Ovary (tissue), 9 donors: ENCODE measurements around the gene ZNF615. TPM values are rescaled to one million over a fixed set of nuclear protein-coding genes. Genes with fewer than 3 reads are reported as not detected.

ENCODE experiments used
- DNase-seq, 5 donors: peaks; one replicate each; pipeline ENCODE4 v3.0.0-alpha.2; 2019 to 2020
- H3K27ac ChIP-seq, 2 donors: fragments of 200-600 bp; one replicate each; pipeline versions ENCODE4 v1.5.1 to v1.8.0; 2019 to 2022
- H3K27me3 ChIP-seq: fragments of 200-600 bp; one replicate; pipeline ENCODE4 v1.8.0; 2022
- H3K36me3 ChIP-seq: fragments of 200-600 bp; sonication (generic); one replicate; pipeline ENCODE4 v1.5.1; 2019
- H3K4me1 ChIP-seq: one replicate; pipeline ENCODE4 v1.8.1; 2013; ENCODE audit warnings: mild to moderate bottlenecking, moderate library complexity; ENCODE audit not compliant: insufficient read depth
- H3K4me3 ChIP-seq: fragments of 200-600 bp; sonication (generic); one replicate; pipeline ENCODE4 v1.5.1; 2017
- H3K9me3 ChIP-seq, 2 donors: fragments of 200-600 bp in 1 of 2; sonication (generic) in 1 of 2; one replicate each; pipeline versions ENCODE4 v1.5.1 to v1.8.1; 2013 to 2019; ENCODE audit warnings: mild to moderate bottlenecking in 1 of 2, moderate library complexity in 1 of 2
- CTCF ChIP-seq, 3 donors: fragments of 450-650 bp in 2 of 3; fragments of 200-600 bp in 1 of 3; IDR thresholded peaks; one replicate each; pipeline versions ENCODE4 v1.5.1 to v1.8.0; 2016 to 2022; ENCODE audit warnings: antibody characterized with exemption in 3 of 3, mild to moderate bottlenecking in 1 of 3
- EP300 ChIP-seq: sonication (generic); formaldehyde crosslinking; IDR thresholded peaks from one replicate; pipeline ENCODE4 v1.6.1; 2017; ENCODE audit warnings: antibody characterized with exemption
- POLR2A ChIP-seq: fragments of 450-650 bp; IDR thresholded peaks from one replicate; pipeline ENCODE4 v1.6.1; 2017; ENCODE audit warnings: antibody characterized with exemption, mild to moderate bottlenecking, moderate library complexity
- WGBS, 3 donors: extraction: QIAGEN DNeasy Blood & Tissue Kit in 1 of 3; methylation state at CpG; one replicate each; pipeline versions ENCODE4 v1.1.5 to v1.1.7; 2013 to 2017; 5-methylcytosine and 5-hydroxymethylcytosine counted together
- intact Hi-C, 4 donors: fragments of 100-400 bp; cut with DNase I; formaldehyde crosslinking; loops; one replicate each; pipeline versions ENCODE4 v1.11.0 to v1.15.1; 2022 to 2023
- polyA plus RNA-seq, 2 donors: library from polyadenylated mRNA; stranded (reverse); fragments of 200-250 nt in 1 of 2; fragments of 350-450 nt in 1 of 2; fragmentation: Illumina TruSeq in 1 of 2; extraction: RNeasy Lipid Tissue Mini Kit (QIAGEN cat#74804) in 1 of 2; gene quantifications; one replicate each; pipeline ENCODE4 v1.2.3, GENCODE V29; 2013 to 2014
- total RNA-seq, 7 donors: library from RNA; depleted of rRNA in 2 of 7; stranded (reverse); fragments of >200 nt in 2 of 7; fragmentation: NEBNext Ultra II Directional in 3 of 7; extraction: Animal tissue kit (Norgen Biotek cat#: 25700) in 3 of 7; gene quantifications; one replicate each; pipeline versions ENCODE4 v1.1.0 to v1.2.4, GENCODE V29; 2016 to 2023
- donor health status: DM: no; HTN: no; CAD: no; lungs with moderate emphysema.
- donor health status: DM: no; HTN: no; CAD: no.
- donor health status: Bipolar disorder and iron deficiency.
- donor health status: DM: yes; HTN: yes; CAD: no.
- donor health status: DM: no; HTN: no; CAD: no.
- donor health status: DM: yes; HTN: yes; CAD: no.

The ZNF615 gene
- total and polyA plus RNA-seq, 9 donors: 6.8 to 20.0 (median 14.4) TPM

GRCh38 chr19:51948975-51949374 is 59.0 kb downstream of the ZNF615 start:
- Histone ChIP-seq H3K4me3 (no peak overlapping the region), H3K27me3 (no peaks in the 10 kb centered on the region), H3K9me3 (peaks cover 0 to 34% of the 10 kb centered on the region in 2 donors), H3K36me3 (no peaks in the 10 kb centered on the region), H3K4me1 (no peaks in the 10 kb centered on the region), H3K27ac (no peak overlapping the region)
- intact Hi-C loops: no loop called here
- TF ChIP-seq EP300 (no peak), CTCF (IDR thresholded peaks at IDR 0.05) (no peak), POLR2A (no peak)
- peak; percentile 34 to 61 (median 54) for DNase-seq
- WGBS, 3 donors: 9 to 12% (median 10%) methylated on average over 25 of the region's 25 CpGs

- no peaks in the 10 kb centered on the region for H3K36me3 ChIP-seq
- peaks cover 2 to 57% of the 10 kb centered on the region in 2 donors for H3K9me3 ChIP-seq
- no peaks in the 10 kb centered on the region for H3K27me3 ChIP-seq
- no peaks in the 10 kb centered on the region for H3K4me1 ChIP-seq
- WGBS, 3 donors: 88 to 92% (median 89%) methylated on average over 1 of the region's 1 CpG
- no peak overlapping the region for H3K4me3 ChIP-seq
- intact Hi-C loops: no loop called here
- H3K27ac ChIP-seq: no peak overlapping the region
- no peak for DNase-seq
- no peak for TF ChIP-seq EP300
- no peak for TF ChIP-seq POLR2A
- TF ChIP-seq CTCF (IDR thresholded peaks at IDR 0.05): no peak
Observed at GRCh38 chr19:51946602-51947001, 61.4 kb downstream of the ZNF615 start.

- Histone ChIP-seq H3K4me1 (no peaks in the 10 kb centered on the region), H3K36me3 (no peaks in the 10 kb centered on the region), H3K9me3 (peaks cover 2 to 70% of the 10 kb centered on the region in 2 donors), H3K27ac (no peak overlapping the region), H3K4me3 (no peak overlapping the region), H3K27me3 (no peaks in the 10 kb centered on the region)
- no peak for DNase-seq
- TF ChIP-seq CTCF (IDR thresholded peaks at IDR 0.05) (no peak), EP300 (no peak)
- WGBS, 3 donors: 96 to 98% (median 97%) methylated on average over 7 of the region's 7 CpGs
- intact Hi-C loops: no loop called here
Observed at GRCh38 chr19:51944798-51945552, 63.0 kb downstream of the ZNF615 start.

Other genes with a start within 250 kb of the ZNF615 start
- gene FPR2, start 247.0 kb downstream of the ZNF615 start, total RNA-seq: 1 to 10 TPM in 3 of 7 donors, under 1 TPM in 4; 0.23 to 2.4 (median 0.95) TPM
- 1 to 10 TPM in 1 of 2 donors, under 1 TPM in 1; 0.21 to 1.1 TPM for gene FPR2, start 247.0 kb downstream of the ZNF615 start, polyA plus RNA-seq
- gene FPR3, start 213.1 kb downstream of the ZNF615 start, total RNA-seq: 1 to 10 TPM; 1.5 to 4.5 (median 3.5) TPM
- gene FPR3, start 213.1 kb downstream of the ZNF615 start, polyA plus RNA-seq: 10 to 100 TPM in 1 of 2 donors, 1 to 10 TPM in 1; 1.9 to 20.5 TPM
- gene ZNF577, start 120.3 kb downstream of the ZNF615 start, total RNA-seq: 10 to 100 TPM; 18.2 to 33.1 (median 30.0) TPM
- gene ZNF577, start 120.3 kb downstream of the ZNF615 start, polyA plus RNA-seq: 10 to 100 TPM; 38.9 to 40.6 TPM
- gene ZNF649, start 103.2 kb downstream of the ZNF615 start, total RNA-seq: 10 to 100 TPM in 6 of 7 donors, 1 to 10 TPM in 1; 9.4 to 22.4 (median 21.2) TPM
- gene ZNF649, start 103.2 kb downstream of the ZNF615 start, polyA plus RNA-seq: 10 to 100 TPM; 13.2 to 15.5 TPM
- 1 to 10 TPM; 5.1 to 8.0 (median 5.9) TPM for gene ZNF613, start 80.7 kb downstream of the ZNF615 start, total RNA-seq
- gene ZNF613, start 80.7 kb downstream of the ZNF615 start, polyA plus RNA-seq: 1 to 10 TPM; 4.9 to 7.0 TPM
- gene ZNF350, start 21.4 kb downstream of the ZNF615 start, total RNA-seq: 10 to 100 TPM in 6 of 7 donors, 1 to 10 TPM in 1; 9.2 to 16.6 (median 13.9) TPM
- gene ZNF350, start 21.4 kb downstream of the ZNF615 start, polyA plus RNA-seq: 10 to 100 TPM; 10.4 to 16.6 TPM
- gene ZNF614, start 20.2 kb upstream of the ZNF615 start, total RNA-seq: 10 to 100 TPM in 5 of 7 donors, 1 to 10 TPM in 2; 7.0 to 12.7 (median 10.6) TPM
- gene ZNF614, start 20.2 kb upstream of the ZNF615 start, polyA plus RNA-seq: 1 to 10 TPM; 6.3 to 7.7 TPM
- gene ZNF432, start 40.6 kb upstream of the ZNF615 start, total RNA-seq: 10 to 100 TPM; 12.3 to 18.4 (median 16.2) TPM
- gene ZNF432, start 40.6 kb upstream of the ZNF615 start, polyA plus RNA-seq: 10 to 100 TPM in 1 of 2 donors, 1 to 10 TPM in 1; 9.3 to 10.4 TPM
- gene ZNF841, start 87.6 kb upstream of the ZNF615 start, total RNA-seq: 10 to 100 TPM; 13.2 to 33.9 (median 24.2) TPM
- gene ZNF841, start 87.6 kb upstream of the ZNF615 start, polyA plus RNA-seq: 10 to 100 TPM; 13.8 to 19.1 TPM
- gene ZNF616, start 131.7 kb upstream of the ZNF615 start, total RNA-seq: 10 to 100 TPM in 5 of 7 donors, 1 to 10 TPM in 2; 4.5 to 22.3 (median 14.1) TPM
- 10 to 100 TPM in 1 of 2 donors, 1 to 10 TPM in 1; 5.1 to 10.3 TPM for gene ZNF616, start 131.7 kb upstream of the ZNF615 start, polyA plus RNA-seq
- gene ZNF836, start 163.4 kb upstream of the ZNF615 start, total RNA-seq: 10 to 100 TPM; 19.0 to 38.1 (median 26.3) TPM
- 10 to 100 TPM in 1 of 2 donors, 1 to 10 TPM in 1; 7.4 to 19.4 TPM for gene ZNF836, start 163.4 kb upstream of the ZNF615 start, polyA plus RNA-seq
- 100 to 1,000 TPM; 133 to 408 (median 303) TPM for gene PPP2R1A, start 181.8 kb upstream of the ZNF615 start, total RNA-seq
- gene PPP2R1A, start 181.8 kb upstream of the ZNF615 start, polyA plus RNA-seq: 100 to 1,000 TPM; 127 to 238 TPM